Left hindlimb (tissue), 1 donor: ENCODE results near the gene CLTCL1.

Experiments
- DNase-seq: peaks from one replicate; pipeline ENCODE4 v3.0.0-alpha.2; 2018

CLTCL1 gene

GRCh38 chr22:19149047-19149883 lies 142.3 kb downstream of the CLTCL1 start:
- DNase-seq, result no peak

DNA sequence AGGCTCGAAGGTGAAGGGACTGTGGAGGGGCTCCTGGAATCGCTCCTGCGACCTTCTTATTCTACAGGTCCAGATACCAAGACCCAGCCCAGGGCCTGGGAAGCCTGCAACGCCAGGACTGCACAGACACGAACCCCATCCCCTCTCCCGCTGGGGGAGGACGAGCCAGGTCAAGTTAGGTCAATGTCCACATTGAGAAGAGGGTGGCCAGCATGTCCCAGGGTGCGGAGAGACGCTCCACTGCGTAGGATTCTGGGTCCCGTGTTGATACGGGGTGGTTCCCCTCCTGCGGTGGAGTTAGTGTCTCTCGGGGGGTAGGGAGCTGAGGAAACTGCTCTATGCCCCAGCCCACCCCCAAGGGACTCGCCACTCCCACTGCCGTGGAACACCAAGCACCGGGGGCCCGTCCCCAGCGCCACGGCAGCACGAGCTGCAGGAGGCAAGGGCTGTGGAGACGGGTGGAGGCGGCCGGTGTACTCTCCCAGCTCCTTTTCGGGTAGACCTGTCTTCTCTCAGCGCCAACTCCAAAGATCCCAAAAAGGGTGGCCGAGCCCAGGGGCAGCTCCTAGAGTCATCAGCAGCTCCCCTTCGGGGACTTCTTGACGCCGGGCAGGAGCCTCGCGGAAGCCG lies 143.0 kb downstream of the CLTCL1 start:
- DNase-seq, result no peak

GRCh38 chr22:19147195-19147780 lies 144.2 kb downstream of the CLTCL1 start:
- DNase-seq, result no peak

- DNase-seq, result no peak
Observed at GRCh38 chr22:19146215-19146968, 145.1 kb downstream of the CLTCL1 start.

- DNase-seq, result no peak
Observed at GRCh38 chr22:19143967-19144400, 147.5 kb downstream of the CLTCL1 start.

DNA sequence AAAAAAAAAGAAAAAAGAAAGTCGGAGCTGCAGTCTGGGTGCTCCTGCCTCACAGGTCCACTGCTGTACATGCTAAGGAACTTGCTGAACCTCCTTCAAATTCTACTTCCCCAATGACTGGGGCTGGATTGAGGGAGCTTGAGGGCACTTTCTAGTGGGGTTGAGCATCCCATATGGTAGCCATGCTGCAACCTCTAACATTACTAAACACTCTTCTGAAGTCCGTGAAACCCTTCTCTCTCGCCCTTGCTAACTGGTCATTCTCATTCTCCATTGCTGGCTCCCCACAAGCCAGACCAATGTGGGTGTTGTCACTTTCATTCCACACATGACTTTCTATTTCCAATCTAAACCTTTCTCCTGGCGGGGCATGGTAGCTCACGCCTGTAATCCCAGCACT lies 148.3 kb downstream of the CLTCL1 start:
- no peak for DNase-seq

DNA sequence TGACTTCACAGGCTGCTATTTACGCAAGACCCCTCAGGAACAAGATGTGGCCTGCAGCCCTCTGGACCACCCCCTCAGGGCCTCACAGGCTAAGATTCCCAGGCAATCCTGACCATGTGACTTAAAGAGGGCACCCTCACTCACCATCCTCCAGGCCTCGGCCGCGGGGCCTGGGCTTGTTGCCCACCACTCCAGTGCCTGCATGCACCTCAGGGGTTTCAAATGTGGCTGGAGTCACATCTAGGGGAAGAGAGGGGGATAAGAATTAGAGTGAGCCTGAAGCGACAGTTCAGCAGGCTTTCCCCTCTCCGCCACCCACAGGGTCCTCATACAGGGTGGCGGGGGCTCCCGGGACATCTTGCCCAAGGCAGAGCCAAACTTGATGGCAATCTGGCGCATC lies 149.1 kb downstream of the CLTCL1 start:
- DNase-seq, result no peak

- no peak for DNase-seq
Observed at GRCh38 chr22:19139974-19140373, 151.5 kb downstream of the CLTCL1 start.

DNA sequence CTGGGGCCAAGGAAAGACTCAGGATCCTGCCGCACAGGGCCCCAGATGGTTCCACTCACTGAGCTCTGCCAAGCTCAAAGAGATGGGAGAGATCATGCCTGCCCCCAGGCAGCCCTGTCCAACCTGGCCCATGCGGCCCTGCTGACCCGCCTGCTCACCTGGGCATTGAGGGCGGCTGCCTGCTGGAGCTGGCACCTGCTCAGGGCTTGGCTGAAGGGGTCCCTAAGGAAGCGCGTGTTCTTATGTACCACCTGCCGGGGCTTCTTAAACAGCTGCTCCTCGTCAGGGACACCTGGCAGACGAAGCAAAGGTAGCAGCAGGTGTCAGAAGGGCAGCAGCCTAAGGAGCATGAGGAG lies 152.5 kb downstream of the CLTCL1 start:
- no peak for DNase-seq

DNA sequence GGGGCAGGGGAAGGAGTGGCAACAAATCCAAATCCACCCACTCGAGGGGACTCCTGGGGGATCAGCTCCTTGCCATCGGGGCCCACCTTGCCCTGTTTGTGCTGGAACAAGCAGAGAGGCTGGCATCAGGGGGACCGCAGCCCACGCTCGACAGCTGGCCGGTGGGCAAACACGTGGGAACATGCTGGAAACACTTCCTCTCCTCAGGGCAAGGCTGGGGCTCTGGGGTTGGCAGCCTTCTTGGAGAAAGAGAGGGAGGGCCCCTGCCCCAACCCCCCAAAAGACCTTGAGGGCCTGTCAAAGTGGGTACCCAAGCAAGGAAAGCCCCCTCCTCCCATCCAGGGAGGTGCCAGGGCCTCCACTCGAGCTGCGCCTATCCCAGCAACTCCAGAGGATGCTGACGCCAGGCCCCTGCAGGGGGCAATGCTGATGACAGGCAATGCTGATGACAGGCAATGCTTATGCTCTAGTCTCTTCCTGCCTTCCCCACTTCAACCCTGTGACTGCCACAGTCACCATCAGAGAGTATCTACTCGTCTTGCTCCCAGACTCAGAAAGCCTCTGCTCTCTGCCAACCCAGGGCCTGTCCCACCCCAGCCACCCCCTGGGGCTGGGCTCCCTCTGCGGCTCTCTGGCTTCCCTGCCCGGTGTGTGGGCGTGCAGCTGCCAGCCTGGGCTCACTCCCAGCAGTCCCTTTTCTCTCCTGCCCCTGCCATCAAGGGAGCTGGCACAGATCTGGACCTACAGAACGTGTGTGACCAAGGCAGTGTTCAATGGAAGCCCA lies 153.1 kb downstream of the CLTCL1 start:
- no peak for DNase-seq

GRCh38 chr22:19137384-19138216 lies 153.9 kb downstream of the CLTCL1 start:
- no peak for DNase-seq

- no peak for DNase-seq
Observed at GRCh38 chr22:19136915-19137314, 154.6 kb downstream of the CLTCL1 start.

DNA sequence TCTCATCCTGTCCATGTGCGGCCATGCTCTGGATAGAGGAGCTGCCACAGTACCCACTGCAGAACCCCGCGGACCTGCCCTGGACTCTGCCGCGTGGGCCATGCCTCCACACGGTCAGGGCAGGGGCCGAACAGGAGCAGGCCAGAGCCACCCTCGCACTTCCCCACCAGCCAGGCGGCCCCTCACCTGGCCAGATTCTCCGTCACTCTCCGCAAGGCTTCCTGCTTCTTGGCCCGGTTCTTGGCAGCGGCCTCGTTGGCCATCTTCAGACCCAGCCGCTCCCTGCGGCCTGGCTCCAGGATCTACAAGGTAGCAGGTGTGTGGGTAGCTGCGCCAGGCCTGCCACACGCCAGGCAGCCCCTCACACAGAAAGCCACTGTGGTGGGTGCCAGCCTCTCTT lies 156.6 kb downstream of the CLTCL1 start:
- no peak for DNase-seq

GRCh38 chr22:19134176-19134831 lies 157.2 kb downstream of the CLTCL1 start:
- no peak for DNase-seq

DNA sequence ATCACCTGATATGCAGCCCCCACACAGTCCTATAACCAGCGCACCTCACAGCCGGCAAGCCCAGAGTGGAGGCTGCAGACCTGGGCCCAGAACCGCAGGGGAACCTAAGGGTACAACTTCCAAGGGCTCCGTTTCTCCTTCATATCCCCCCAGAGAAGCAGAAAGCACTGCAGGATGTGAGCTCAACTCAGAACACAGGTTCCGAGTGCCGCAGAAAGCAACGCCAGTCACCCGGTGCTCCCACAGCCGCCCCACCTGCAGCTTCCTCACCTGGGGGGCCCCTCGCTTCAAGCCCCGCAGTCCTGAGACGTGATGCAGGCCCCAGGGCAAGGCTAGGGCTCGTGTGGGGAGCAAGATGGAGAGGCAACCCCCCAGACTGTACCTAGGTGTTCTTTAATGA lies 158.0 kb downstream of the CLTCL1 start:
- DNase-seq, result no peak

GRCh38 chr22:19132693-19133400 lies 158.7 kb downstream of the CLTCL1 start:
- DNase-seq, result no peak

GRCh38 chr22:19132153-19132552 lies 159.4 kb downstream of the CLTCL1 start:
- no peak for DNase-seq

DNA sequence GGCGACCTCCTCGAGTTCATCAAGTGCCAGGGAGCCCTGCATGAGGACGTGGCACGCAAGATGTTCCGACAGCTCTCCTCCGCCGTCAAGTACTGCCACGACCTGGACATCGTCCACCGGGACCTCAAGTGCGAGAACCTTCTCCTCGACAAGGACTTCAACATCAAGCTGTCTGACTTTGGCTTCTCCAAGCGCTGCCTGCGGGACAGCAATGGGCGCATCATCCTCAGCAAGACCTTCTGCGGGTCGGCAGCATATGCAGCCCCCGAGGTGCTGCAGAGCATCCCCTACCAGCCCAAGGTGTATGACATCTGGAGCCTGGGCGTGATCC lies 159.9 kb downstream of the CLTCL1 start:
- DNase-seq, result no peak

DNA sequence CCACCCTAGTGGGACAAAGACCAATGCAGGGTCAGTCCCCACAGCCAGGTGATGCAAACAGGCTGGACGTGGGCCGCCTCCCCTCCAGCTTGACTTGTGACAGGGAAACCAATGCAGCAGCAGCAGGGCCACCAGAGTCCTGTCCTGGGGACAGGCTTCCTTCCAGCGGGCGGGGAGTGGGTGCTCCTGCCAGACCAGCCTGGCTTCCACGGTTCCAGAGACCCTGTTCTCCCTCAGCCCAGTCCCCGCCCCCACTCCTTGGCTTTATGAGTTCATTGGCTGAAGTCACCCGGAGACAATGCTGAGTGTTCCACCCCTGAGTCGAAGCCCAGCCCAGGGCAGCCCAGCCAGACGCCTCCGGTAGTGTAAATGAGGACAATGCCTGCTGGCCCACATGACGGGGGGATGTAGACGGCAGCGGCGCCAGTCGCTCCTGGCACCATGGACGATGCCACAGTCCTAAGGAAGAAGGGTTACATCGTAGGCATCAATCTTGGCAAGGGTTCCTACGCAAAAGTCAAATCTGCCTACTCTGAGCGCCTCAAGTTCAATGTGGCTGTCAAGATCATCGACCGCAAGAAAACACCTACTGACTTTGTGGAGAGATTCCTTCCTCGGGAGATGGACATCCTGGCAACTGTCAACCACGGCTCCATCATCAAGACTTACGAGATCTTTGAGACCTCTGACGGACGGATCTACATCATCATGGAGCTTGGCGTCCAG lies 160.4 kb downstream of the CLTCL1 start, which contains the start of gene TSSK2:
TSS of gene TSSK2 (plus strand) at position 350 of the 726 bp plus-strand sequence. CDS start at position 442, 92 bp downstream.
- DNase-seq, result no peak

DNA sequence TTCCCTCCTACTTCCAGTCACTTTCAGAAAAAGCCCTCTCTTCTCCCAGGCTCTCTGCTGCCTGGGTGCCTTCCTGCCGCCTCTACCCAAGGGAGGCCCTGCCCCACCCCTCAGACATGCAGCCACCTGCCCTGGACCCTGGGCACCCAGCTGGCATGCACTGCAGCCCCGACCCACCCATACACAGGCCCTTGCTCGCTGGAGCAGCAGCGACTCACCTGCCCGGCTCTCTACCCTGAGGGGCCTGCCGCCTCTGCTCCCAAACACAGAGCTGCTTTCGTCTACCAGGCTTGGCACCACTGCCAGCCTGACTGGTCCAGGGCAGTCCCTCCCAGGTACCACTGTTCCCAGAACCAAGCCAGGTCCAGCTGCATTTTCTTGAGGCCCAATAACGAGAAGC lies 161.6 kb downstream of the CLTCL1 start:
- no peak for DNase-seq
